ENCODE results near the gene SLC35F4. TPM values are rescaled to one million over a fixed set of nuclear protein-coding genes. Genes with fewer than 3 reads are reported as not detected.

Gene SLC35F4
- total and polyA plus RNA-seq, 2 donors (not counting 1 experiment from before 2014, with no cell fraction given): not detected

GRCh38 chr14:57822081-57822480, 43.8 kb downstream of the SLC35F4 start:
- no peaks in the 10 kb centered on the region for H3K79me2 ChIP-seq (ENCODE audit: control insufficient read depth, insufficient read depth, low read length)
- H3K27me3 ChIP-seq (replicated peaks in 1 of 4; ENCODE audit: control extremely low read depth in 1 of 4, control insufficient read depth in 3 of 4, insufficient read depth in 4 of 4, low read length in 3 of 4): no peaks in the 10 kb centered on the region
- no peak overlapping the region for H3K4me3 ChIP-seq (ENCODE audit: control extremely low read depth in 1 of 5, extremely low read depth in 1 of 5, insufficient read depth in 1 of 5, low read depth in 2 of 5, low read length in 4 of 5)
- no peak overlapping the region for H3K27ac ChIP-seq (ENCODE audit: low read length in 2 of 2)
- TF ChIP-seq CTCF (IDR thresholded peaks at IDR 0.05) (no peak), EZH2 (IDR thresholded peaks at IDR 0.05; ENCODE audit: borderline replicate concordance, insufficient read depth, low read depth, low read length, poor library complexity, severe bottlenecking) (no peak)
- no peak for DNase-seq
- POLR2A ChIA-PET: no interaction called here
- H3K9me3 ChIP-seq (ENCODE audit: control extremely low read depth in 1 of 3, control insufficient read depth in 2 of 3, insufficient read depth in 1 of 3, low read length in 2 of 3): no peaks in the 10 kb centered on the region
- H3K4me1 Mint-ChIP-seq: no peaks in the 10 kb centered on the region
- CTCF ChIA-PET: no interaction called here
- intact Hi-C loops (cut with micrococcal nuclease): no loop called here
- H3K27ac Mint-ChIP-seq: no peak overlapping the region
- no peak for ATAC-seq (ENCODE audit: low read depth)
- no peak overlapping the region for H3K4me3 Mint-ChIP-seq
- H4K20me1 ChIP-seq (ENCODE audit: control insufficient read depth, insufficient read depth, low read length, poor library complexity, severe bottlenecking): no peaks in the 10 kb centered on the region
- no peak overlapping the region for H3K4me2 ChIP-seq (replicated peaks; ENCODE audit: low read depth, low read length, poor library complexity, severe bottlenecking)
- no peak overlapping the region for H2AFZ ChIP-seq (ENCODE audit: insufficient read depth, low read depth, low read length, poor library complexity, severe bottlenecking)
- H3K36me3 ChIP-seq (replicated peaks in 1 of 2; ENCODE audit: control extremely low read depth in 1 of 2, control insufficient read depth in 1 of 2, extremely low read depth in 1 of 2, insufficient read depth in 2 of 2, low read length in 1 of 2): no peaks in the 10 kb centered on the region
- H3K9me3 Mint-ChIP-seq (ENCODE audit: insufficient read depth): no peaks in the 10 kb centered on the region
- H3K27me3 Mint-ChIP-seq: peaks cover 4% of the 10 kb centered on the region
- H3K9ac ChIP-seq (ENCODE audit: low read length): no peak overlapping the region
- H3K4me1 ChIP-seq (ENCODE audit: control insufficient read depth in 2 of 2, insufficient read depth in 2 of 2, low read length in 2 of 2): no peaks in the 10 kb centered on the region

GRCh38 chr14:57820581-57820980, 45.3 kb downstream of the SLC35F4 start:
- ATAC-seq (ENCODE audit: low read depth): no peak

More at GRCh38 chr14:57820581-57820980, 45.3 kb downstream of the SLC35F4 start:
- Histone ChIP-seq H3K27me3 (replicated peaks in 1 of 4; ENCODE audit: control extremely low read depth in 1 of 4, control insufficient read depth in 3 of 4, insufficient read depth in 4 of 4, low read length in 3 of 4) (no peaks in the 10 kb centered on the region), H3K27ac (ENCODE audit: low read length in 2 of 2) (no peak overlapping the region), H3K9me3 (ENCODE audit: control extremely low read depth in 1 of 3, control insufficient read depth in 2 of 3, insufficient read depth in 1 of 3, low read length in 2 of 3) (no peaks in the 10 kb centered on the region), H3K79me2 (ENCODE audit: control insufficient read depth, insufficient read depth, low read length) (no peaks in the 10 kb centered on the region), H3K4me1 (ENCODE audit: control insufficient read depth in 2 of 2, insufficient read depth in 2 of 2, low read length in 2 of 2) (no peaks in the 10 kb centered on the region), H3K4me2 (replicated peaks; ENCODE audit: low read depth, low read length, poor library complexity, severe bottlenecking) (no peak overlapping the region), H3K36me3 (replicated peaks in 1 of 2; ENCODE audit: control extremely low read depth in 1 of 2, control insufficient read depth in 1 of 2, extremely low read depth in 1 of 2, insufficient read depth in 2 of 2, low read length in 1 of 2) (no peaks in the 10 kb centered on the region), H3K9ac (ENCODE audit: low read length) (no peak overlapping the region), H4K20me1 (ENCODE audit: control insufficient read depth, insufficient read depth, low read length, poor library complexity, severe bottlenecking) (no peaks in the 10 kb centered on the region), H2AFZ (ENCODE audit: insufficient read depth, low read depth, low read length, poor library complexity, severe bottlenecking) (no peak overlapping the region), H3K4me3 (ENCODE audit: control extremely low read depth in 1 of 5, extremely low read depth in 1 of 5, insufficient read depth in 1 of 5, low read depth in 2 of 5, low read length in 4 of 5) (no peak overlapping the region)
- no peaks in the 10 kb centered on the region for H3K4me1 Mint-ChIP-seq
- TF ChIP-seq EZH2 (IDR thresholded peaks at IDR 0.05; ENCODE audit: borderline replicate concordance, insufficient read depth, low read depth, low read length, poor library complexity, severe bottlenecking) (no peak), CTCF (IDR thresholded peaks at IDR 0.05) (no peak)
- intact Hi-C loops (cut with micrococcal nuclease): no loop called here
- no peak overlapping the region for H3K27ac Mint-ChIP-seq
- peaks cover 4% of the 10 kb centered on the region for H3K27me3 Mint-ChIP-seq
- ChIA-PET CTCF (no interaction called here), POLR2A (no interaction called here)
- WGBS (ENCODE audit: insufficient coverage): no CpG with 5 or more reads among the region's 2 CpGs
- no peak for DNase-seq
- no peaks in the 10 kb centered on the region for H3K9me3 Mint-ChIP-seq (ENCODE audit: insufficient read depth)
- no peak overlapping the region for H3K4me3 Mint-ChIP-seq
